Smooth muscle cell (in vitro differentiated cells): ENCODE measurements around the gene USP47. TPM values are rescaled to one million over a fixed set of nuclear protein-coding genes. Genes with fewer than 3 reads are reported as not detected.

ENCODE experiments used
- DNase-seq: peaks from one replicate; lab custom pipeline; 2025; ENCODE audit not compliant: unreplicated experiment; lab: John Stamatoyannopoulos, UW
- H2AFZ ChIP-seq: fragments of 200-600 bp; sonication (generic); 2 replicates; pipeline ENCODE4 v1.6.0; 2016; ENCODE audit warnings: antibody characterized with exemption, low read depth, mild to moderate bottlenecking
- H3F3A ChIP-seq: fragments of 200-600 bp; sonication (generic); 2 replicates; pipeline ENCODE4 v1.6.0; 2017; ENCODE audit warnings: antibody characterized with exemption, low read depth
- H3K27ac ChIP-seq: fragments of 200-600 bp; sonication (generic); 2 replicates; pipeline ENCODE4 v1.5.1; 2016; ENCODE audit warnings: low read depth, mild to moderate bottlenecking
- H3K27me3 ChIP-seq: fragments of 200-600 bp; sonication (generic); 2 replicates; pipeline ENCODE4 v1.6.1; 2016; ENCODE audit warnings: low read depth, mild to moderate bottlenecking
- H3K36me3 ChIP-seq: fragments of 200-600 bp; sonication (generic); 2 replicates; pipeline ENCODE4 v1.5.1; 2016; ENCODE audit warnings: low read depth
- H3K4me1 ChIP-seq: fragments of 200-600 bp; sonication (generic); 2 replicates; pipeline ENCODE4 v1.5.1; 2016; ENCODE audit warnings: low read depth
- H3K4me2 ChIP-seq: fragments of 200-600 bp; sonication (generic); 2 replicates; pipeline ENCODE4 v1.6.0; 2016; ENCODE audit warnings: mild to moderate bottlenecking
- H3K4me3 ChIP-seq: fragments of 200-600 bp; sonication (generic); 2 replicates; pipeline ENCODE4 v1.5.1; 2016; ENCODE audit warnings: mild to moderate bottlenecking
- H3K79me2 ChIP-seq: fragments of 200-600 bp; sonication (generic); 2 replicates; pipeline ENCODE4 v1.6.0; 2016; ENCODE audit warnings: low read depth, mild to moderate bottlenecking
- H3K9ac ChIP-seq: fragments of 200-600 bp; sonication (generic); 2 replicates; pipeline ENCODE4 v1.6.0; 2016; ENCODE audit warnings: low read depth
- H3K9me3 ChIP-seq: fragments of 200-600 bp; sonication (generic); replicated peaks from 2 replicates; pipeline ENCODE4 v1.5.1; 2016; ENCODE audit warnings: low read depth
- H4K20me1 ChIP-seq: fragments of 200-600 bp; sonication (generic); 2 replicates; pipeline ENCODE4 v1.6.0; 2016; ENCODE audit warnings: low read depth
- CTCF ChIP-seq: fragments of 200-600 bp; sonication (generic); IDR thresholded peaks from 2 replicates; pipeline ENCODE4 v1.5.1; 2017; ENCODE audit warnings: borderline replicate concordance, mild to moderate bottlenecking, antibody characterized with exemption; ENCODE audit not compliant: insufficient read depth, poor library complexity, severe bottlenecking
- WGBS: methylation state at CpG from one replicate; pipeline ENCODE4 v1.1.7; 2016; ENCODE audit warnings: low lambda C conversion rate; 5-methylcytosine and 5-hydroxymethylcytosine counted together
- polyA plus RNA-seq: library from polyadenylated mRNA; unstranded; fragments of >200 nt; fragmentation: Nextera tagmentation; extraction: Ambion mirVana; gene quantifications from 2 replicates; pipeline ENCODE4 v1.2.1, GENCODE V29; 2016
- total RNA-seq: library from RNA; depleted of rRNA; stranded (reverse); fragments of >200 nt; gene quantifications from 2 replicates; pipeline ENCODE4 v1.2.3, GENCODE V29; 2014

The USP47 gene
- total and polyA plus RNA-seq, 2 experiments from 2014 or later: 38.0 to 75.3 TPM

GRCh38 chr11:11818529-11819121, 23.1 kb upstream of the USP47 start:
- Histone ChIP-seq H3K4me3 (no peak overlapping the region), H3K9me3 (no peaks in the 10 kb centered on the region), H3K79me2 (no peaks in the 10 kb centered on the region), H3F3A (no peaks in the 10 kb centered on the region), H3K4me1 (peaks cover 3% of the 10 kb centered on the region), H3K27me3 (peaks cover 2% of the 10 kb centered on the region), H2AFZ (no peak overlapping the region), H3K4me2 (no peak overlapping the region), H3K36me3 (no peaks in the 10 kb centered on the region), H4K20me1 (no peaks in the 10 kb centered on the region), H3K27ac (no peak overlapping the region), H3K9ac (no peak overlapping the region)
- WGBS: 83% methylated on average over 2 of the region's 2 CpGs
- DNase-seq: no peak
- TF ChIP-seq CTCF: no peak

GRCh38 chr11:11821899-11822298, 19.9 kb upstream of the USP47 start:
- no peak for TF ChIP-seq CTCF
- Histone ChIP-seq H3K9me3 (no peaks in the 10 kb centered on the region), H2AFZ (no peak overlapping the region), H3K9ac (no peak overlapping the region), H3K27ac (no peak overlapping the region), H3K4me1 (no peaks in the 10 kb centered on the region), H3K4me3 (no peak overlapping the region), H3F3A (no peaks in the 10 kb centered on the region), H4K20me1 (no peaks in the 10 kb centered on the region), H3K4me2 (no peak overlapping the region), H3K36me3 (no peaks in the 10 kb centered on the region), H3K27me3 (peaks cover 2% of the 10 kb centered on the region), H3K79me2 (no peaks in the 10 kb centered on the region)
- DNase-seq: no peak
- 74% methylated on average over 3 of the region's 3 CpGs for WGBS

- Histone ChIP-seq H4K20me1 (no peaks in the 10 kb centered on the region), H3K4me2 (no peak overlapping the region), H3K27me3 (peaks cover 2% of the 10 kb centered on the region), H2AFZ (no peak overlapping the region), H3F3A (no peaks in the 10 kb centered on the region), H3K4me3 (no peak overlapping the region), H3K9ac (no peak overlapping the region), H3K79me2 (no peaks in the 10 kb centered on the region), H3K27ac (no peak overlapping the region), H3K36me3 (no peaks in the 10 kb centered on the region), H3K9me3 (no peaks in the 10 kb centered on the region), H3K4me1 (no peaks in the 10 kb centered on the region)
- 79% methylated on average over 4 of the region's 4 CpGs for WGBS
- DNase-seq: no peak
- no peak for TF ChIP-seq CTCF
These were observed 18.8 kb upstream of the USP47 start for GRCh38 chr11:11822946-11823345.

GRCh38 chr11:11826260-11826659, 15.5 kb upstream of the USP47 start:
- TF ChIP-seq CTCF: no peak
- no peaks in the 10 kb centered on the region for H3F3A ChIP-seq
- 94% methylated on average over 1 of the region's 1 CpG for WGBS

More at GRCh38 chr11:11826260-11826659, 15.5 kb upstream of the USP47 start:
- Histone ChIP-seq H3K27me3 (no peaks in the 10 kb centered on the region), H3K27ac (no peak overlapping the region), H3K4me2 (no peak overlapping the region), H3K36me3 (no peaks in the 10 kb centered on the region), H3K9me3 (no peaks in the 10 kb centered on the region), H3K9ac (no peak overlapping the region), H3K4me1 (no peaks in the 10 kb centered on the region), H4K20me1 (no peaks in the 10 kb centered on the region), H2AFZ (no peak overlapping the region), H3K4me3 (no peak overlapping the region), H3K79me2 (no peaks in the 10 kb centered on the region)
- DNase-seq: no peak
